Right atrium auricular region (tissue), 2 donors: ENCODE measurements around the gene PCED1A. TPM values are rescaled to one million over a fixed set of nuclear protein-coding genes. Genes with fewer than 3 reads are reported as not detected.

Experiments used
- DNase-seq: peaks from one replicate; pipeline ENCODE4 v3.0.0-alpha.2; 2019; ENCODE audit warnings: low spot score
- H3K27ac ChIP-seq, 2 donors: fragments of 200-600 bp; sonication (generic); 1 replicate in 1 of 2; 2 replicates in 1 of 2; pipeline ENCODE4 v1.5.1; 2016 to 2019
- H3K27me3 ChIP-seq, 2 donors: fragments of 200-600 bp; sonication (generic); one replicate each; pipeline versions ENCODE4 v1.5.1 to v1.6.0; 2017 to 2019
- H3K36me3 ChIP-seq: fragments of 200-600 bp; sonication (generic); one replicate; pipeline ENCODE4 v1.5.1; 2016
- H3K4me1 ChIP-seq, 2 donors: fragments of 200-600 bp; sonication (generic); one replicate each; pipeline versions ENCODE4 v1.5.1 to v1.6.0; 2017 to 2019
- H3K4me3 ChIP-seq, 2 donors: fragments of 200-600 bp; sonication (generic); 1 replicate in 1 of 2; 2 replicates in 1 of 2; pipeline ENCODE4 v1.5.1; 2017 to 2019; ENCODE audit warnings: mild to moderate bottlenecking in 1 of 2, moderate library complexity in 1 of 2
- H3K9me3 ChIP-seq, 2 donors: fragments of 200-600 bp; sonication (generic); one replicate each; pipeline ENCODE4 v1.5.1; 2019
- total RNA-seq, 2 donors: library from RNA; depleted of rRNA; stranded (reverse); fragments of >200 nt; gene quantifications; one replicate each; pipeline ENCODE4 v1.1.0, GENCODE V29; 2016
- TF ChIP-seq, protein P1 (sequence below), 2 donors: fragments of 200-600 bp; sonication (generic); IDR thresholded peaks; one replicate each; pipeline ENCODE4 v1.5.1; 2019; ENCODE audit warnings: antibody characterized with exemption in 2 of 2

Gene PCED1A
- total RNA-seq, 2 donors from 2014 or later = 8.3 to 10.0 TPM

DNA sequence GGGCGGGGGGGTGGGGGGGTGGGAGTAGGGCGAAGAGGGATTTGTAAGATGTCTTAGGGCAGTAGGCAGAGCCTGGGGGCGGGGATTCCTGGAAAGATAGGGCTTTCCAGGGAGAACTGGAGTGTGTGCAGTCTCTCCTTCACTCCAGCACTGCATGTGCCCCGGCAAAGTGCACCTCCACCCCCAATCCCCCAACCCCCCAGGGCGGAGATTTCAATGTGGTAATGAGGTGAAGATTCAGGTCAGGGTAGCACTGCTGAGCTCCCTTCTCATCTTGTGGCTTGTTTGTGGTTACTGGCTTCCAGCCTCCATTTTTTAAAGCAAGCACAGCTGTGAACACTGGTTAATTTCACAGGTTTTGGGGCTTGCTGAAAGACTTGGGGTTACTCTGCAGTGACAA is 18.4 kb downstream of the PCED1A start:
- TF ChIP-seq, protein P1, sequence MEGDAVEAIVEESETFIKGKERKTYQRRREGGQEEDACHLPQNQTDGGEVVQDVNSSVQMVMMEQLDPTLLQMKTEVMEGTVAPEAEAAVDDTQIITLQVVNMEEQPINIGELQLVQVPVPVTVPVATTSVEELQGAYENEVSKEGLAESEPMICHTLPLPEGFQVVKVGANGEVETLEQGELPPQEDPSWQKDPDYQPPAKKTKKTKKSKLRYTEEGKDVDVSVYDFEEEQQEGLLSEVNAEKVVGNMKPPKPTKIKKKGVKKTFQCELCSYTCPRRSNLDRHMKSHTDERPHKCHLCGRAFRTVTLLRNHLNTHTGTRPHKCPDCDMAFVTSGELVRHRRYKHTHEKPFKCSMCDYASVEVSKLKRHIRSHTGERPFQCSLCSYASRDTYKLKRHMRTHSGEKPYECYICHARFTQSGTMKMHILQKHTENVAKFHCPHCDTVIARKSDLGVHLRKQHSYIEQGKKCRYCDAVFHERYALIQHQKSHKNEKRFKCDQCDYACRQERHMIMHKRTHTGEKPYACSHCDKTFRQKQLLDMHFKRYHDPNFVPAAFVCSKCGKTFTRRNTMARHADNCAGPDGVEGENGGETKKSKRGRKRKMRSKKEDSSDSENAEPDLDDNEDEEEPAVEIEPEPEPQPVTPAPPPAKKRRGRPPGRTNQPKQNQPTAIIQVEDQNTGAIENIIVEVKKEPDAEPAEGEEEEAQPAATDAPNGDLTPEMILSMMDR (IDR thresholded peaks at IDR 0.05) = no peak
- no peak for DNase-seq
- no peaks in the 10 kb centered on the region for H3K36me3 ChIP-seq
- peaks cover 8 to 11% of the 10 kb centered on the region in 2 donors for H3K27me3 ChIP-seq
- H3K4me3 ChIP-seq = no peak overlapping the region
- no peaks in the 10 kb centered on the region for H3K9me3 ChIP-seq
- no peak overlapping the region for H3K27ac ChIP-seq
- peaks cover 0 to 12% of the 10 kb centered on the region in 2 donors for H3K4me1 ChIP-seq

DNA sequence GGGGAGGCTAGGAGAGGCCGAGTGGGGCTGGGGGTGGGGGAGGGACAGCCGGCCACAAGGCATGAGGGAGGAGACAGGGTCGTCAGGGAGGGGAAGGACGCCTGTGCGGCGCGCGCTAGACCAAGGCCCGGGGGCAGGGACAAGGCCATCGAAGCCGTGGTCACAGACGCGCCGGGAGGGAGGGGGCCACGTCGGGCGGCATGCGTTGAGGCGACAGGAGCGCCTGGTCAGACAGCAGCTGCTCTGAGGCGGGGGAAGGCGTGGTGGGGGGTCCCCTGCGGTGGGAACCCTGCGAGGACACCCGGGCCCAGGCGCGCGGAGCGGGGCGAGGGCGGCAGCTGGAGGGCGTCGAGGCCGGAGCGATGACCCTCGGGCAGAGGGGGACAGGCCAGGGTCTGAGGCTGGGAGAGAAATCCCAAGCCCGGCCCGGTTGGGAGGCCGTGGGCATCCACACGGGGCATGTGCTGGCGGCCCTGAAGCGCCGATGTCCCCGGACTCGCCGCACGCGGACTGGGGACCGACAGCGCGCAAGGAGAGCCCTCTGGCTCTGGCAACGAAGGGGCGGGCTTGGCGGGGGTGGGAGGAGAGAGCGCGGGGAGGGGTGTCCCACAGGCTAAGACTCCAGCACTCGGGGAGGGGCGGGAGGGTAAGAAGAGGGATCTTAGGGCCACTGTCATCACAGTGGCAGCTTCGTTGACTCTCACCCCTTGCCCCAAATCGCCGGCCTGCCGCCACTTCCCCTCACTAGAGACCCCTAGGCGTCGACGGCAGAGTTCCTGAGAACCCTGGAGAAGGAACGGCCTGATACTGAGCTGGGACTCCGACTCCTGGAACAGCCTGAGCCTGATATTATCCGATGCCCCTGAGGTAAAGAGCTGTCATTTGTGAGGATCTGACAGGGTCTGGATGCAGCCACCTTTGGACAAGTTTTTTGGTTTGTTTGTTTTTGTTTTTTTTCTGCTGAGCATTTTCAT is 19.3 kb downstream of the PCED1A start:
- TF ChIP-seq, protein P1 (IDR thresholded peaks at IDR 0.05) = no peak
- Histone ChIP-seq H3K4me3 (no peak overlapping the region), H3K4me1 (peaks cover 0 to 12% of the 10 kb centered on the region in 2 donors), H3K36me3 (no peaks in the 10 kb centered on the region), H3K27me3 (peaks cover 8 to 11% of the 10 kb centered on the region in 2 donors), H3K9me3 (no peaks in the 10 kb centered on the region), H3K27ac (no peak overlapping the region)
- no peak for DNase-seq

DNA sequence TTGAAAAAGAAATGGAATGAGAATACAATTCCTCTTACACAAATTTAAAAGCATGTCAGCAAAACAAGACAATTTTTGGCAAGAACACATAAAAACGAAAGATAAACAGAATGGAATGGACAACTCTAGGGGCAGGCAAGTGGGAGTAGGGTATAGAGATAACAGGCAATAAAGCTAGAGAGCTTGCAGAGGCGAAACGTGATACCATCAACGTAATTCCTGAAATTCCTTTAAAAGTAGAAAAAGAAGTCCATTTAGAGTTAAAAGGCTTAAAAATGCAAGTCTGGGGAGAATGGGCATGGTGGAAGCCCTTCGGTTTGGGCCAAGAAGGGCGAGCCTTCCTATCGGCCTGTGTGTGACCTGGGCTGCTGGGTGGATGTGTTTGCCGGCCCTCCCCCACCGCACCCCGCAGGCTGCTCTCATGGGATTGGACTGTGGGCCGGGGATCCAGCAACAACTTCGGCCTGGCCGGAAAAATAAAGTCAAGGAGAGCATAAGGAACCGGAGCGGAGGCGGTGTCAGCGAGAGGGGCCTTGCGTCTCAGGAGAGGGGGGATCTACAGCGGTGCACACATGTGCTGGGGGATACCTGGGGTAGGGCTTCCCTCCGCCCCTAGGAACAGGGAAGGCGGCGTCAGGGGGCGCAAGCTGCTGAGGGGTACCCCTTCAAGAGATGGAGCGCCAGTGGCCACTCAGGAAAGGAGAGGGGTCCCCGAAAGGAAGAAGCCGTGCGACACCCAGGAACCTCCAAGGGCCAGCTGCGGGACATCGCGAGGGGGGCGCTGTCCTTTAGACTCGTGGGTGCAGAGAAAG is 20.2 kb downstream of the PCED1A start:
- no peaks in the 10 kb centered on the region for H3K36me3 ChIP-seq
- no peaks in the 10 kb centered on the region for H3K9me3 ChIP-seq
- H3K27me3 ChIP-seq = peaks cover 8 to 11% of the 10 kb centered on the region in 2 donors
- H3K4me1 ChIP-seq = peaks cover 0 to 12% of the 10 kb centered on the region in 2 donors
- TF ChIP-seq, protein P1 (IDR thresholded peaks at IDR 0.05) = no peak
- no peak for DNase-seq
- no peak overlapping the region for H3K4me3 ChIP-seq
- no peak overlapping the region for H3K27ac ChIP-seq

DNA sequence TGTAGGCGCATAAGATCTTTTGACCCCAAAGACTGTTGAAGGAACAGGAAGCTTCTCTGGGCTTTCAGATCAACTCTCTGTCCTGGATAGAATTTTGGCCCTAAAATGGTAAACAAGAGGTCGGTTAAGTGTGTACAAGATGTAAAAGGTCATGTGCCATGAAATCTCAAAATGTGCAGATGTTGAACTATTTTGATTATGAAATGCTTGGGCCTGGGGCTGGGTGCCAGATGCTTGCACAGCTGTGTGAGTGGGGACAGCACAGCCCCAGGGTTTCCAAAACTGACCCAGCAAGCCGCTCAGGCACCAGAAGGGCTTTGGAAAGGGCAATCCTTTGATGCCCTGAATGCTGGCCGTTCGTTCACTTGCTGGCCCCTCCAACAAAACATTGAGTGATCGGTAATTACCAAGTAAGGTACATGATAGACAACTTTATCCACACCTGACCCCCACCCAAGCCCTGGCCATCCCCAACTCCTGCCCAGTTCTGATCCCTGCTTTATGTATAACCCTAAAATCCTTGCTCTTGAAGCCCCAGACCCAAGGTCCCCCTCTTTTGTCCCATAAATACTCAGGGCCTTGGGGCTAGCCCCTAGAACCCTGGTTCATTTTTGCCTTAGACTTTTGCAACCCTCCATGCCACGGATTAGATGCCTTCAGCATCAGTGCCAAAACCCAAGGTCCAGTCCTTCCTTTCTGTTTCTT is 22.4 kb downstream of the PCED1A start:
- peak; percentile 60 for DNase-seq
- no peaks in the 10 kb centered on the region for H3K9me3 ChIP-seq
- H3K4me1 ChIP-seq = peaks cover 0 to 12% of the 10 kb centered on the region in 2 donors
- TF ChIP-seq, protein P1 (IDR thresholded peaks at IDR 0.05) = no peak
- H3K4me3 ChIP-seq = no peak overlapping the region
- no peak overlapping the region for H3K27ac ChIP-seq
- H3K27me3 ChIP-seq = peaks cover 8 to 11% of the 10 kb centered on the region in 2 donors
- no peaks in the 10 kb centered on the region for H3K36me3 ChIP-seq

DNA sequence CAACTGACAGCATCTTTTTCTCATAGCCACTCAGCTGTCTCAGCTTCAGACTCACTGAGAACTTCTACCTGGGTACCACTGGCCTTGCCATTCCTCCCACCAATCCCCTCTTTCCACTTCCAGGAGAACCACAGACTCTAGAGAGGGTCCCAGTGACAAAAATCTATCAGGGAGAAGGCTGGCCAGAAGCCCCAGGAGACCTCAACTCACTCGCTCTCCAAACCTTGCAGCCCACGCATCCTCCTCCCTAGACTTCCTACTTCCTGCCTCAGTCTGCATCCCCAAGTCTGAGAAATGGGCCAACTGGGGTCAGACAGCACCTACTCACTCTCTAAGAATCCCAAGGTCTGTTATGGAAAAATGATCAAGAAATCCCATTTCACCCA is 23.1 kb downstream of the PCED1A start:
- peaks cover 0 to 4% of the 10 kb centered on the region in 2 donors for H3K9me3 ChIP-seq
- H3K27ac ChIP-seq = no peak overlapping the region
- peaks cover 0 to 12% of the 10 kb centered on the region in 2 donors for H3K4me1 ChIP-seq
- no peak for DNase-seq
- TF ChIP-seq, protein P1 (IDR thresholded peaks at IDR 0.05) = no peak
- H3K36me3 ChIP-seq = no peaks in the 10 kb centered on the region
- H3K27me3 ChIP-seq = peaks cover 8 to 11% of the 10 kb centered on the region in 2 donors
- no peak overlapping the region for H3K4me3 ChIP-seq
